ENCODE measurements around the gene ZFYVE1. TPM values are rescaled to one million over a fixed set of nuclear protein-coding genes. Genes with fewer than 3 reads are reported as not detected.

The ZFYVE1 gene
- polyA plus RNA-seq, 1 of the 3 experiments (the other 2 are of a cell fraction), result 18.6 TPM

- WGBS (ENCODE audit: low lambda C conversion rate), result 94% methylated on average over 43 of the region's 43 CpGs
- Histone ChIP-seq H3F3A (replicated peaks; ENCODE audit: insufficient read depth) (no peaks in the 10 kb centered on the region), H3K27ac (ENCODE audit: low read depth in 2 of 2, low read length in 1 of 2) (no peak overlapping the region), H2AFZ (ENCODE audit: low read depth) (no peak overlapping the region), H3K9me3 (no peaks in the 10 kb centered on the region), H3K36me3 (replicated peaks in 1 of 2; ENCODE audit: control insufficient read depth in 1 of 2, insufficient read depth in 2 of 2, low read length in 1 of 2) (no peaks in the 10 kb centered on the region), H4K20me1 (ENCODE audit: insufficient read depth) (no peaks in the 10 kb centered on the region), H3K4me1 (ENCODE audit: control insufficient read depth in 1 of 2, insufficient read depth in 2 of 2, low read depth in 1 of 2, low read length in 1 of 2) (peaks cover 0 to 9% of the 10 kb centered on the region in 2 experiments; a peak in 1 of 4 replicates), H3K4me2 (no peak overlapping the region), H3K79me2 (ENCODE audit: insufficient read depth) (peaks cover 38% of the 10 kb centered on the region), H3K27me3 (ENCODE audit: insufficient read depth) (no peaks in the 10 kb centered on the region), H3K9ac (no peak overlapping the region), H3K4me3 (ENCODE audit: low read depth in 2 of 2, low read length in 1 of 2) (no peak overlapping the region), H3K9me2 (no peaks in the 10 kb centered on the region)
- no peak for DNase-seq
- TF ChIP-seq ELF1 (IDR thresholded peaks at IDR 0.05) (no peak), MXI1 (IDR thresholded peaks at IDR 0.05; ENCODE audit: low read depth, low read length) (no peak), GATA2 (CRISPR knock-in tag; IDR thresholded peaks at IDR 0.05) (no peak)
- ChIA-PET CTCF (interaction anchor here (0.8 kb wide), 1 partner anchor 28 kb away, joined by 3 read pairs; no protein-coding TSS in a partner anchor), POLR2A (no interaction called here)
Measured at GRCh38 chr14:72929316-72930080, 97.4 kb downstream of the ZFYVE1 start.

- TF ChIP-seq GATA2 (CRISPR knock-in tag; IDR thresholded peaks at IDR 0.05), result no peak
- TF ChIP-seq TEAD4 (IDR thresholded peaks at IDR 0.05; ENCODE audit: borderline replicate concordance, insufficient read depth), result no peak
- no peak for TF ChIP-seq NRF1 (IDR thresholded peaks at IDR 0.05; ENCODE audit: low read depth, low read length)
- TF ChIP-seq IRF3 (IDR thresholded peaks at IDR 0.05; ENCODE audit: low read depth, low read length), result no peak
- TF ChIP-seq USF2 (IDR thresholded peaks at IDR 0.05; ENCODE audit: borderline replicate concordance, low read depth, low read length), result no peak
- no peak for TF ChIP-seq RXRA (IDR thresholded peaks at IDR 0.05; ENCODE audit: borderline replicate concordance, low read depth)
- TF ChIP-seq, protein P1, sequence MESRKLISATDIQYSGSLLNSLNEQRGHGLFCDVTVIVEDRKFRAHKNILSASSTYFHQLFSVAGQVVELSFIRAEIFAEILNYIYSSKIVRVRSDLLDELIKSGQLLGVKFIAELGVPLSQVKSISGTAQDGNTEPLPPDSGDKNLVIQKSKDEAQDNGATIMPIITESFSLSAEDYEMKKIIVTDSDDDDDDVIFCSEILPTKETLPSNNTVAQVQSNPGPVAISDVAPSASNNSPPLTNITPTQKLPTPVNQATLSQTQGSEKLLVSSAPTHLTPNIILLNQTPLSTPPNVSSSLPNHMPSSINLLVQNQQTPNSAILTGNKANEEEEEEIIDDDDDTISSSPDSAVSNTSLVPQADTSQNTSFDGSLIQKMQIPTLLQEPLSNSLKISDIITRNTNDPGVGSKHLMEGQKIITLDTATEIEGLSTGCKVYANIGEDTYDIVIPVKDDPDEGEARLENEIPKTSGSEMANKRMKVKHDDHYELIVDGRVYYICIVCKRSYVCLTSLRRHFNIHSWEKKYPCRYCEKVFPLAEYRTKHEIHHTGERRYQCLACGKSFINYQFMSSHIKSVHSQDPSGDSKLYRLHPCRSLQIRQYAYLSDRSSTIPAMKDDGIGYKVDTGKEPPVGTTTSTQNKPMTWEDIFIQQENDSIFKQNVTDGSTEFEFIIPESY (IDR thresholded peaks at IDR 0.05; ENCODE audit: borderline replicate concordance, low read depth), result no peak
- TF ChIP-seq ELF1 (IDR thresholded peaks at IDR 0.05), result no peak
- no peak for TF ChIP-seq MEF2A (IDR thresholded peaks at IDR 0.05; ENCODE audit: borderline replicate concordance, low read depth)
- no peak for TF ChIP-seq POLR2AphosphoS5 (IDR thresholded peaks at IDR 0.05; ENCODE audit: low read depth, low read length)
- no peak for TF ChIP-seq NFIC (IDR thresholded peaks at IDR 0.05; ENCODE audit: borderline replicate concordance)
- no peak for TF ChIP-seq FOXJ3 (CRISPR knock-in tag; IDR thresholded peaks at IDR 0.05)
- TF ChIP-seq RCOR1 (IDR thresholded peaks at IDR 0.05; ENCODE audit: low read length), result no peak
- Histone ChIP-seq H3K9me3 (no peaks in the 10 kb centered on the region), H3K36me3 (replicated peaks in 1 of 2; ENCODE audit: control insufficient read depth in 1 of 2, insufficient read depth in 2 of 2, low read length in 1 of 2) (no peaks in the 10 kb centered on the region), H2AFZ (ENCODE audit: low read depth) (no peak overlapping the region), H3F3A (replicated peaks; ENCODE audit: insufficient read depth) (no peaks in the 10 kb centered on the region), H3K27ac (ENCODE audit: low read depth in 2 of 2, low read length in 1 of 2) (no peak overlapping the region), H3K9ac (no peak overlapping the region), H3K4me1 (ENCODE audit: control insufficient read depth in 1 of 2, insufficient read depth in 2 of 2, low read depth in 1 of 2, low read length in 1 of 2) (peaks cover 0 to 12% of the 10 kb centered on the region in 2 experiments; a peak in 1 of 4 replicates), H3K4me3 (ENCODE audit: low read depth in 2 of 2, low read length in 1 of 2) (no peak overlapping the region), H4K20me1 (ENCODE audit: insufficient read depth) (no peaks in the 10 kb centered on the region), H3K9me2 (no peaks in the 10 kb centered on the region), H3K4me2 (no peak overlapping the region), H3K79me2 (ENCODE audit: insufficient read depth) (peaks cover 35% of the 10 kb centered on the region), H3K27me3 (ENCODE audit: insufficient read depth) (no peaks in the 10 kb centered on the region)
- CTCF ChIA-PET, result interaction anchor here (0.8 kb wide), 1 partner anchor 29 kb away, joined by 3 read pairs; no protein-coding TSS in a partner anchor
- POLR2A ChIA-PET, result no interaction called here
- WGBS (ENCODE audit: low lambda C conversion rate), result 100% methylated on average over 8 of the region's 21 CpGs
- DNase-seq, result no peak
Measured at GRCh38 chr14:72928872-72929271, 98.0 kb downstream of the ZFYVE1 start.

Measured in SK-N-SH (cell line).